ENCODE data around the gene CFAP46.

Gene CFAP46

GRCh38 chr10:132964231-132964630 lies 21.9 kb upstream of the CFAP46 start:
- H3K27me3 ChIP-seq (ENCODE audit: low read length): no peaks in the 10 kb centered on the region
- TF ChIP-seq EZH2phosphoT487 (conservative IDR thresholded peaks at IDR 0.05; ENCODE audit: low read length): no peak
- TF ChIP-seq, protein P1, sequence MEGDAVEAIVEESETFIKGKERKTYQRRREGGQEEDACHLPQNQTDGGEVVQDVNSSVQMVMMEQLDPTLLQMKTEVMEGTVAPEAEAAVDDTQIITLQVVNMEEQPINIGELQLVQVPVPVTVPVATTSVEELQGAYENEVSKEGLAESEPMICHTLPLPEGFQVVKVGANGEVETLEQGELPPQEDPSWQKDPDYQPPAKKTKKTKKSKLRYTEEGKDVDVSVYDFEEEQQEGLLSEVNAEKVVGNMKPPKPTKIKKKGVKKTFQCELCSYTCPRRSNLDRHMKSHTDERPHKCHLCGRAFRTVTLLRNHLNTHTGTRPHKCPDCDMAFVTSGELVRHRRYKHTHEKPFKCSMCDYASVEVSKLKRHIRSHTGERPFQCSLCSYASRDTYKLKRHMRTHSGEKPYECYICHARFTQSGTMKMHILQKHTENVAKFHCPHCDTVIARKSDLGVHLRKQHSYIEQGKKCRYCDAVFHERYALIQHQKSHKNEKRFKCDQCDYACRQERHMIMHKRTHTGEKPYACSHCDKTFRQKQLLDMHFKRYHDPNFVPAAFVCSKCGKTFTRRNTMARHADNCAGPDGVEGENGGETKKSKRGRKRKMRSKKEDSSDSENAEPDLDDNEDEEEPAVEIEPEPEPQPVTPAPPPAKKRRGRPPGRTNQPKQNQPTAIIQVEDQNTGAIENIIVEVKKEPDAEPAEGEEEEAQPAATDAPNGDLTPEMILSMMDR (IDR thresholded peaks at IDR 0.05; ENCODE audit: insufficient read depth, low read length, poor library complexity, severe bottlenecking): no peak
- H3K9me3 ChIP-seq (ENCODE audit: insufficient read depth, low read length): no peaks in the 10 kb centered on the region
- H3F3A ChIP-seq (ENCODE audit: insufficient read depth): no peaks in the 10 kb centered on the region
- no peaks in the 10 kb centered on the region for H4K20me1 ChIP-seq (ENCODE audit: low read depth, low read length)
- no peak overlapping the region for H3K9ac ChIP-seq (ENCODE audit: low read length)
- no peak overlapping the region for H2AFZ ChIP-seq (ENCODE audit: low read depth, low read length, severe bottlenecking)
- H3K36me3 ChIP-seq (ENCODE audit: low read length): no peaks in the 10 kb centered on the region
- no peaks in the 10 kb centered on the region for H3K79me2 ChIP-seq (ENCODE audit: insufficient read depth, low read length)
- no peak overlapping the region for H3K4me2 ChIP-seq (ENCODE audit: low read depth, low read length, poor library complexity, severe bottlenecking)
- H3K9me2 ChIP-seq (replicated peaks; ENCODE audit: insufficient read depth, low read length): no peaks in the 10 kb centered on the region
- no peak overlapping the region for H3K4me3 ChIP-seq (ENCODE audit: insufficient read depth, low read length, poor library complexity, severe bottlenecking)
- H3K27ac ChIP-seq (ENCODE audit: low read depth, low read length): no peak overlapping the region

GRCh38 chr10:132963430-132963960 lies 21.1 kb upstream of the CFAP46 start:
- H3K27me3 ChIP-seq (ENCODE audit: low read length): no peaks in the 10 kb centered on the region
- H2AFZ ChIP-seq (ENCODE audit: low read depth, low read length, severe bottlenecking): no peak overlapping the region
- H3K9me3 ChIP-seq (ENCODE audit: insufficient read depth, low read length): no peaks in the 10 kb centered on the region
- no peaks in the 10 kb centered on the region for H3K9me2 ChIP-seq (replicated peaks; ENCODE audit: insufficient read depth, low read length)
- TF ChIP-seq EZH2phosphoT487 (conservative IDR thresholded peaks at IDR 0.05; ENCODE audit: low read length): no peak
- no peaks in the 10 kb centered on the region for H3F3A ChIP-seq (ENCODE audit: insufficient read depth)
- H3K4me2 ChIP-seq (ENCODE audit: low read depth, low read length, poor library complexity, severe bottlenecking): no peak overlapping the region
- H3K79me2 ChIP-seq (ENCODE audit: insufficient read depth, low read length): no peaks in the 10 kb centered on the region
- H3K36me3 ChIP-seq (ENCODE audit: low read length): no peaks in the 10 kb centered on the region
- no peak overlapping the region for H3K27ac ChIP-seq (ENCODE audit: low read depth, low read length)
- no peaks in the 10 kb centered on the region for H4K20me1 ChIP-seq (ENCODE audit: low read depth, low read length)
- H3K9ac ChIP-seq (ENCODE audit: low read length): no peak overlapping the region
- no peak overlapping the region for H3K4me3 ChIP-seq (ENCODE audit: insufficient read depth, low read length, poor library complexity, severe bottlenecking)

- Histone ChIP-seq H3K9me3 (ENCODE audit: insufficient read depth, low read length) (no peaks in the 10 kb centered on the region), H3K79me2 (ENCODE audit: insufficient read depth, low read length) (no peaks in the 10 kb centered on the region), H3K4me2 (ENCODE audit: low read depth, low read length, poor library complexity, severe bottlenecking) (no peak overlapping the region), H3K9me2 (replicated peaks; ENCODE audit: insufficient read depth, low read length) (no peaks in the 10 kb centered on the region), H3K27me3 (ENCODE audit: low read length) (no peaks in the 10 kb centered on the region), H3K27ac (ENCODE audit: low read depth, low read length) (no peak overlapping the region), H3K9ac (ENCODE audit: low read length) (no peak overlapping the region), H2AFZ (ENCODE audit: low read depth, low read length, severe bottlenecking) (no peak overlapping the region), H3K4me3 (ENCODE audit: insufficient read depth, low read length, poor library complexity, severe bottlenecking) (no peak overlapping the region), H3K36me3 (ENCODE audit: low read length) (no peaks in the 10 kb centered on the region), H4K20me1 (ENCODE audit: low read depth, low read length) (no peaks in the 10 kb centered on the region), H3F3A (ENCODE audit: insufficient read depth) (no peaks in the 10 kb centered on the region)
- no peak for TF ChIP-seq EZH2phosphoT487 (conservative IDR thresholded peaks at IDR 0.05; ENCODE audit: low read length)
- TF ChIP-seq, protein P1 (IDR thresholded peaks at IDR 0.05; ENCODE audit: insufficient read depth, low read length, poor library complexity, severe bottlenecking): no peak
These were observed 20.5 kb upstream of the CFAP46 start for GRCh38 chr10:132962623-132963429.

Measured in SU-DHL-6 (cell line).